Activated effector memory CD4-positive, alpha-beta T cell treated with Interleukin-2 at 50 U/mL for 16 hours (primary cell): ENCODE results near the gene MAGT1.
A peak's percentile ranks its signal among the peaks of the same experiment; 100 is the strongest.
"Not testable (repeated sequence)": the region's sequence is repeated elsewhere in the genome, so short reads cannot be mapped to it uniquely, and the experiment has no call there.

Experiments used
- DNase-seq: peaks from one replicate; pipeline ENCODE4 v3.0.0-alpha.2; 2020

The MAGT1 gene

GRCh38 chrX:77894921-77895886, at the start of gene MAGT1:
MAGT1 (minus strand) TSS chrX:77895435; CDS start chrX:77895410, 25 bp downstream.
- peak; percentile 83 for DNase-seq

GRCh38 chrX:77945031-77945430, 49.8 kb upstream of the MAGT1 start:
- not testable (repeated sequence) for DNase-seq

DNA sequence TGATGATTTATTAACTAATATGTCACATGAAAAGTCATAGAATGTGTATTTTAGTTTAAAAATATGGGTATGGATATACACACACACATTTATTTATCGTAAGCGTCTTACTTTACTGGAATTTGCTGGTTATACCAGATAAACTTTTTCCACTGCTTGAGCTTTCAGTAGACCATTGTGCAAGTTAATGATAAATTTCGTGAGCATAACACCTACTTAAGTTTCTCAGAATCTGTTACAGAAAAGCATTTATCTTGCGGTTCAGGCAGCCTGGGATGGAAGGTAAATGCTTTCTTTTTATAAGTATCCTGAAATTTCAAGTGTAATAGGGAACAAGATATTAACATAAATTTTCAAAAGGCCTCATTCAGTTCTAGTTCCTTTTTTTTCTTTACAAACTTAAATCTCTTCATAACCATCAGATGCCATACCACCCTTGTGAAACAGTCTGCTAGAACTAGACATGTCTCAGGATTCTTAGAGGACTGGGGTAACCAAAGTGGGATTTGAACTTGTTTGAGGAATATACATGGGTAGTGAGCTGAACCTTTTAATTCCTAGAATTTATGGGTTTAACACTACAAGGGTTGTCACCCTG, 42.9 kb upstream of the MAGT1 start:
- DNase-seq = no peak

GRCh38 chrX:77937291-77937690, 42.1 kb upstream of the MAGT1 start:
- no peak for DNase-seq

DNA sequence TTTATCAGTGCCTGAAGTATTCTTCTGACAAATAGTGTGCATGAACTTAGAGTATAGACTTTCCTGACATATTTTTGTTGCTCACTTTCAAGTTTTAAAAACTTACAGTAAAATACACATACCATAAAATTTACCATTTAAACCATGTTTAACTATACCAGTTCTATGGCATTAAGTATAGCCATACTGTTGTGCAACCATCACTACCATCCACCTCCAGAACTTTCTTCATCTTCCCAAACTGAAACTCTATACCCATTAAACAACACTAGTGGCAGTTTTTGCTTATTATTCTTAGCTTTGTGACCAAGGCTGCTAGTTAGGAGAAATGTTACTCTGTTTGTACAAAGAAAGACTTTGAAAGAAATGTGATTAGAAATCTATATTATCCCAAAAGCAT, 41.1 kb upstream of the MAGT1 start:
- no peak for DNase-seq

GRCh38 chrX:77935886-77936285, 40.7 kb upstream of the MAGT1 start:
- DNase-seq = no peak

DNA sequence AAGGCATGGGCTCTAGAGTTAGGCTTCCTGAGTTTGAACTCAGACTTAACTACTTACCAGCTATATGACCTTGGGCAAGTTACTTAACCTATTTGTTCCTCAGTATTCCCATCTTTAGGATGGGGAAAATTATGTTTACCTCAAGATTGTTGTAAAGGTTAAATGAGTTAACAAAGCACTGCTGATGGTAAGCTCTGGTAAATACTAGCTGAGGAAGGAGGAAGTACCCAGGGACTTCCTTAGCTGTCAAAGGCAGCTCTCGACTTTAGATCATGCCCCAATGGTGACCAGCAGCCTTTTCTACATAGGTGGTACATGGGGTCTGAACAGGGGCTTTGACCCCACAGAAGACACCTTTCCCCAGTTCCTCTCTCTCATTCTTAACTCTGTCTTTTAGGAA, 35.3 kb upstream of the MAGT1 start:
- no peak for DNase-seq

DNA sequence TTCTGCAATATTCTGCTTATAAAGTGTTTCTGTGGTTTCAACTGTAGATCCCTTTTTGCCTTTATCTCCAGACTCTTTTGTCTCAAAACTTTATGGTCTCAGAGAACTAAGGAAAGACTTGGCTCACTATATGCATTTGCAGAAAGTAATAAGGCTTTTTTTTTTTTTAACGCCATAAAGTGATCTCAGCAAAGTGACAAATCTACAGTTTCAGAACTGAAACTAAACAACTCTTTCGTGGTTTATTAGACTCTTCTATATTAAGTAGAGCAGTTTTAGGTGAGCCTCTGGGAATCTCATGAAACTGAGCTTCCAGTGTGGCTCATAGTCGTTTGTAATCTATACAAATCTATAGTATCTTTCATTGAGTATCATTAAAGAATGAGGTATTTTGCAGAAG, 30.5 kb upstream of the MAGT1 start:
- DNase-seq = no peak

DNA sequence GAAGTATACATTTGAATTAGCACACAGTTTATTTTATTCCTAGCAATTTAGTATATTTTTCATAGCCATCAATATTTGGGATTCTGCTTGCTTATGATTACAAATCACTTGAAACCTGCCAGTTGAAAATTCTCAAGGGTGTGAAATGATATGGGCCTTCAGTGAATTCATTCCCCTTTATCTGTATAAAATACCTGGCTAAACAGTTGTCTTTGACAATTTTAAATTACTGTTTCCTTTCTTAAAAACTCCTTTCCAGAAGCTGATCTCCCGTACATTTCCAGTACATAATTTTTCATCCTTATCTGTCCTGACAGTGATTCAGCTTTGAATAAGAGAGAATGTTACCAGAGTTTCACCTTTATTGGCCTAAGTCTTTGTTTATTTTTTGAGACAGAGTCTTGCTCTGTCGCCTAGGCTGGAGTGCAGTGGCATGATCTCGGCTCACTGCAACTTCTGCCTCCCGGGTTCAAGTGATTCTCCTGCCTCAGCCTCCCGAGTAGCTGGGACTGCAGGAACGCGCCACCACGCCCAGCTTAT, 29.2 kb upstream of the MAGT1 start:
- no peak for DNase-seq

DNA sequence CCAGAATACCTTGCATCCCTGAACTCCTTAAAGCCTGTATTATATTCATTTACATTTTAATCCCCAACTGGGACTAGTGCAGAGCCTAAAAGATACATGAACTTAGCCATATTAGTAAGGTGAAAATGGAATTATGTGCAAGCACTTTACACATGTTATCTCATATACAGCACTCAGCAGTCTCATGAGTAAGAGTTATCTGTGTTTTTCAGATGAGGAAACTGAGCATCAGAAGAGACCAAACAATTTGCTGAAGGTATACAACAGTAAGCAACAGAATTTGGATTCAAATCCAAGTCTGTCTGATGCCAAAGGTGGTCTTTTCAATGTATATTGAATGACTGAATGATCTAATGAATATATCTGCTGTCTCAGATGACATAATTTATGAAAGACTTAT, 27.6 kb upstream of the MAGT1 start:
- DNase-seq = no peak

- not testable (repeated sequence) for DNase-seq
These were observed 24.1 kb upstream of the MAGT1 start for GRCh38 chrX:77919370-77919769.

DNA sequence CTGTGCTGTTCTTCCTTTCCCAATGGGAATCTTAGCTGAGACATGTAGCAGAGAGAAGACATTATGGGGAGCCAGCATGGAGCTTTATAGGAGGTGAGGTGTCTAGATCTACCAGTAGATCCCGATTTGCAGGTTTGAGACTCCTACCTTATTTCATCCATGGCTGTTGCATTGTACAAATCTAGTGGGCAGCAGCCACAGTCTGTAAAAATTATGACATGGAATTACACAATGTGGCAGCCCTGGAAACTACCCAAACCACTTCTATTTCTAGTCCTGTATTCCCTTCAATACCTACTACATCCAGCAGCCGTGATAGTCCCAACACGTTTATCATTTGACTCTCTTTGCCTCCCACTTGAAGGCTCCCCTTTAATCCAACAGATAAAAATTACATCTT, 23.3 kb upstream of the MAGT1 start:
- DNase-seq = no peak

- DNase-seq = no peak
These were observed 22.2 kb upstream of the MAGT1 start for GRCh38 chrX:77917294-77917933.

- peak; percentile 87 for DNase-seq
These were observed 15.0 kb upstream of the MAGT1 start, which contains the start of gene ATP7A for GRCh38 chrX:77910108-77910840. ATP7A (plus strand) TSS chrX:77910693; CDS start chrX:77971642, 60,949 bp downstream.

DNA sequence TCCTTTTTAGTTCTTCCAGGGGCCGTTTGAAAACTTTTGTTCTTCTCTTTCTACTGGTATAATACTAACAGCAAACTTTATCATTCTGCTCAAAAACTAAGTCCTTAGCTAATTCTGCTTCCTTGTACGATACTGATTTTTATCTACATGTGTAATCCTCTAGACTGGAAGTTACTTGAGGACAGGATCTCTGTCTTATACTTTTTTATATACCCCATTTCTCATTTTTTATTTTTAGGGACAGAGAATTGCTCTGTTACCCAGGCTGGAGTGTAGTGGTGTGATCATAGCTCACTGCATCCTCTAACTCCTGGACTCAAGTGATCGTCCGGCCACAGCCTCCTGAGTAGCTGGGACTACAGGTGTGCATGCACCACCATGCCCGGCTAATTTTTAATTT, 6.3 kb upstream of the MAGT1 start:
- no peak for DNase-seq

DNA sequence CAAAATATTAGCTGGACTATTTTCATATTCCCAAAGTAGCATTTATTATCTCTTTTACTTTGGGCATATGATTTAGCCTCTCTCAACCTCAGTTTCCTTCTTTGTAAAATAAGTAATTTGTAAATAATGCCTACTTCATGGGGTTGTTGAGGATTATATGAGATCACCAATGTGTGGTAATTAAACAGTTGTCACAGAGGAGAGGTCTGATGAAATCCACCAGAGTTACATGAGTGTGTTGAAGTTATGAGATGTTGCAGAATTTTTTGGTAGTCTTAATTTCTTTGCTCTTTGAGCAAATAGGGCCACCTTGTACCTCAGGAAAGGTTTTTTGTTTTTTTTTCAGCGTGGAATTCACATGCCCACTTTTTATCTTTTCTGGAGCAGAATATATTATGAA, 5.5 kb upstream of the MAGT1 start:
- DNase-seq = no peak

GRCh38 chrX:77899081-77899828, 4.0 kb upstream of the MAGT1 start, which contains the start of gene COX7B:
COX7B (plus strand) TSS chrX:77899468; CDS start chrX:77899554, 86 bp downstream.
- peak; percentile 32 for DNase-seq

DNA sequence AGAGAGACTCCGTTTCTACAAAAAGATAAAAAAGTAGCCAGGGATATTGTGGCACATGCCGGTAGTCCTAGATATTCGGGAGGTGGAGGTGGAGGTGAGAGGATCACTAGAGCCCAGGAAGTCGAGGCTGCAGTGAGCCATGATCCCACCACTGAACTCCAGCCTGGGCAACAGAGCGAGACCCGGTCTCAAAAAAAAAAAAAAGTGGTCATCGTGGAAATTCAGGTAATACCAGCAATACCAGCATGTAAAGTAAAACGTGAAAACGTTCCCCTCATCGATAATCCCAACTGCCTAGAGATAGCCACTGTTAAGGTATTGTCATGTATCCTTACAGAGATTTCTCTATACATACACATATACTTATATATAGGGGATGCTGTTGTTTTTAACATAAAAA, 1.5 kb downstream of the MAGT1 start:
- DNase-seq = no peak

GRCh38 chrX:77892887-77893286, 2.3 kb downstream of the MAGT1 start:
- no peak for DNase-seq

DNA sequence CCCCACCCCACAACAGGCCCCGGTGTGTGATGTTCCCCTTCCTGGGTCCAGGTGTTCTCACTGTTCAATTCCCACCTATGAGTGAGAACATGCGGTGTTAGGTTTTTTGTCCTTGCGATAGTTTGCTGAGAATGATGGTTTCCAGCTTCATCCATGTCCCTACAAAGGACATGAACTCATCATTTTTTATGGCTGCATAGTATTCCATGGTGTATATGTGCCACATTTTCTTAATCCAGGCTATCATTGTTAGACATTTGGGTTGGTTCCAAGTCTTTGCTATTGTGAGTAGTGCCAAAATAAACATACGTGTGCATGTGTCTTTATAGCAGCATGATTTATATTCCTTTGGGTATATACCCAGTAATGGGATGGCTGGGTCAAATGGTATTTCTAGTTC, 13.8 kb downstream of the MAGT1 start:
- DNase-seq = not testable (repeated sequence)

DNA sequence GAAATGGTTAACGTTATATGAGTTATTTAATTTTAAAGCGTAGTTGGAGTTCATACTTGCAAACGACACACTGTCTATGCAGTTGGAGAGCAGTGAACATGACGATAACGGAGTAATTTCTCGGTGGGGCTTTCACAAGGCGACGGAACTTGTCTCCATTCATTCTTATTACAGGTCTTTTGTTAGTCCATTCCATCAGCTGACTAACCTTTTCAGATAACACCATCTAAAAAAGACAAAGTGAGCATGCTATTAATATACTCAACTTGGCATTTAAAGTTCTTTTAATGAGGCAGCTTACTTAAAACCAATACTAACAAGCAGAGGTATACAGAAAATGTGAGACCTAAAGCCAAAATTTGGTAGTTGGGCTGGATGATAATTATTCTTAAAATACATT, 19.9 kb downstream of the MAGT1 start:
- DNase-seq = no peak

GRCh38 chrX:77831544-77831943, 63.7 kb downstream of the MAGT1 start:
- not testable (repeated sequence) for DNase-seq
